Stimulated activated CD4-positive, alpha-beta T cell treated with anti-CD3 and anti-CD28 coated beads, TNF-alpha, amount 100 ng/mL, for 24 hours (primary cell): ENCODE measurements around the gene GPS2.

ENCODE experiments used
- DNase-seq, 3 experiments: peaks; one replicate each; pipeline ENCODE4 v3.0.0-alpha.2; 2020; ENCODE audit warnings: low read depth in 3 of 3

GPS2 gene, protein sequence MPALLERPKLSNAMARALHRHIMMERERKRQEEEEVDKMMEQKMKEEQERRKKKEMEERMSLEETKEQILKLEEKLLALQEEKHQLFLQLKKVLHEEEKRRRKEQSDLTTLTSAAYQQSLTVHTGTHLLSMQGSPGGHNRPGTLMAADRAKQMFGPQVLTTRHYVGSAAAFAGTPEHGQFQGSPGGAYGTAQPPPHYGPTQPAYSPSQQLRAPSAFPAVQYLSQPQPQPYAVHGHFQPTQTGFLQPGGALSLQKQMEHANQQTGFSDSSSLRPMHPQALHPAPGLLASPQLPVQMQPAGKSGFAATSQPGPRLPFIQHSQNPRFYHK

DNA sequence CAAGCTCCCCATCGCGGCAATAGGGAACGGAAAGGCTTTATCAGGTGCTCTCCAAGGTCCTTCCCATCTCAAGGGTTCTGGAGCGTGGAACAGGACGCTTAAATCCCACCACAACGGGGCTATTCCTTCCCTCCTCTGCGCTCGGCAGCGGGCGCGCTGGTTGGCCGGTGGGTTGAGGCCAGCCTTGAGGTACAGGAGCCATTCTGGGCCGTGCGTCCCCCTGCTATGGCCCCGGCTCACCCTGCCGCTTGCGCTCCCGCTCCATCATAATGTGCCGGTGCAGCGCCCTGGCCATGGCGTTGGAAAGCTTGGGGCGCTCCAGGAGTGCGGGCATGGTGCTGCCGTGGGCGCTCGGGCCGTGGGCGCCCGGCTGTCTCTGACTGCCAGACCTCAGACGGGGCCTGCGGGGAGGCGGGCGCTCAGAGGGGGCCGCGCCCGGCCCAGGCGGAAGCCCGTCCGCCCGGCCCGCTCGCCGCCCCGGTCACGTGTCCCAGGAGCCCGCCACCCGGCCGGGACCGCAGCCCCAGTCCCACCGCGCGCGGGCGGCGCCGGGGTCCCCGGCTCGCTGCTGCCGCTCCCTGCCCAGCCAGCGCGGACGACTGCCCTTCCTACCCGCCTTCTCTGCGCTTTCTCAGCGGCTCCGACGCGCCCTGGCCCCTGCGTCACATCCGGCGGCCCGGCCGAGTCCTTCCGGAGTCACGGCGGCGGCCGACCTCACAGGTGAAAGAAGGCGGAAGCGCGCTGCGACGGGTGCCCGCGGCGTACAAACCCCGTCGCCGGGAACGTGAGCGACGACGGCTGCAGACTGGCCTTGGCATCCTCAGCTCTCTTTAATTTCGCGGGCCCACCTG lies at the start of gene GPS2:
TSS of gene GPS2 (minus strand) at position 642 of the 851 bp plus-strand sequence. CDS start at position 334, 308 bp downstream.
- DNase-seq, result peak; percentile 85 to 93 (median 91)

DNA sequence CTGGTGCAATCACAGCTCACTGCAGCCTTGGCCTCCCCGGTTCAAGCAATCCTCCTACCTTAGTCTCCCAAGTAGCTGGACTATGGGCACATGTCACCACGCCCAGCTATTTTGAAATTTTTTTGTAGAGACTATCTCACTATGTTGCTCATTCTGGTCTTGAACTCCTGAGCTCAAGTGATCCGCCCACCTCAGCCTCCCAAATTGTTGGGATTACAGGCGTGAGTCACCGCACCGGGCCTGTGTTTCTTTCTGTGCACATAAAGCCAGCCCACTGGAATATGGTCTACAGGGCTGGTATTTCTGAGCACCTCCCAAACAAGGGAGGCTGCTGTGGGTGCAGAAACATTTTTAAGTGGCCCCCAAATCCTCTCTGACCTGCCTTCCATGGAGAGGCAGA lies 48.2 kb upstream of the GPS2 start:
- DNase-seq, result no peak

DNA sequence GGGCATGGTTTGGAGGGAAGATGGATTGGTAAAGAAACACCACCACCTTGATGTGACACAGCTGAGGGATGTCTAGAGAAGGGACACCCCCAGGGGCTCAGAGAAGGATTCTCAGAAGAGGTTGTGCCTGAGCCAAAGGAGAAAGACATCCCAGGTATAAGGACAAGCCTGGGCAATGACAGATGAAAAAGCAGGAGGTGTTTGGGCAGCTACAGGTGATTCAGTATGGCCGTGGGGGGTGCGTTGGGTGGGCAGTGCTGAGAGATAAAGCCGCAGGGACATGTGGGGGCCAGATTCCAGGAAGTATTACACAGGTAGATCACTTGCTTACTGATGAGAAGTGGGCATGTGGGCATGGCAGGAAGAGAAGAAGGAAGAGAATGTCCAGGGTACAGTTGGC lies 46.7 kb upstream of the GPS2 start:
- no peak for DNase-seq

DNA sequence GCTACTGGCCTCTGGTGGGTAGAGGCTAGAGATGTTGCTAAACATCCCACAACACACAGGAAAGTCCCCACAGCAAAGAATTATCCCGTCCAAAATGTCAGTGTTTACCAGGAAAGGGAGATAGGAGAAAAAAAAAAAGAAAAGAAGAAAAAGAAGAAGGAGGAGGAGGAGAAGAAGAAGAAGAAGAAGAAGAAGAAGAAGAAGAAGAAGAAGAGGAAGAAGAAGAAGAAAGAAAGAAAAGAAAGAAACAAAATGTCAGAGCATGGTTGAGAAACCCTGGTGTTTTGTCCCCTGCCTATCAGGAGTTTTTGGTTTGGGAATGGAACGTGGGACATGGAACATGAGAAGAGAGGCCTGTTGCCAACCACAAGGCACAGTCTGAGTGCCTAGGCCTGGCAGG lies 42.2 kb upstream of the GPS2 start:
- no peak for DNase-seq

DNA sequence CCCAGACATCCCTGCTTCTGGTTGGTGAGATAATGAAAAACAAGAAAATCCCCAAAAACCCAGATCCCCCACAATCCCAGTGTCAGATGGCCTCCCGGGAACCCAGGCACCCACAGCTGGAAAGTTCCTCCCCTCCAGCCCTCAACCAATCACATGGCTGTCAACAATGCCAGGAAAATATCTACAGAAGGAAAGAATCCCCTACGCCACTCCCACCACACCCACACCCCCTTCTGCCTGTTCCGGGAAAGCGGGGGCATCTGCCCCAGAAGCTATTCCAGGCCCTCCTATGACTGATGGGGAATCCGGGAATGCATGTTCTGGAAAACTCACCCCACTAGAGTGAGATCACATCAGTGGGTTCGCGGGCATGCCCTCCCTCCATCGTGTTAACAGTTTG lies 41.6 kb upstream of the GPS2 start:
- no peak for DNase-seq

DNA sequence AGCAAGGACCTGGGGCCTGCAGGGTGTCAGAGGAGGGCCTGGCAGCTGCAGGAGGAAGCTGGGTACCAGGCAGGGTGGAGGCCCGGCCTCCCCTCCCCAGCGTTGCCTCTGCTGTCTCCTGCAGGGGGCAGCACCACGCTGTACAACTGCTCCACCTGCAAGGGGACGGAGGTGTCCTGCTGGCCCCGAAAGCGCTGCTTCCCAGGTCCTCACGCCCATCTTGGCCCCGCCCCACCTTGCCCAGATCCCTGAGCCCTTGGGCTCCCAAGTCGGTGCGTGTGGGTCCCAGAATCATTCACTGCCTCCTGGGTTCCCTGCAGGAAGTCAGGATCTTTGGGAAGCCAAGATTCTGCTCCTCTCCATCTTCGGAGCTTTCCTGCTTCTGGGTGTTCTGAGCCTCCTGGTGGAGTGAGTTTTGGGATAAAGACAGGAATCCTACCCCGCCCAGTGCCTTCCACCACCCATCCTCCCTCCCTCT lies 41.0 kb upstream of the GPS2 start:
- DNase-seq, result peak; percentile 72 to 87 (median 74)

DNA sequence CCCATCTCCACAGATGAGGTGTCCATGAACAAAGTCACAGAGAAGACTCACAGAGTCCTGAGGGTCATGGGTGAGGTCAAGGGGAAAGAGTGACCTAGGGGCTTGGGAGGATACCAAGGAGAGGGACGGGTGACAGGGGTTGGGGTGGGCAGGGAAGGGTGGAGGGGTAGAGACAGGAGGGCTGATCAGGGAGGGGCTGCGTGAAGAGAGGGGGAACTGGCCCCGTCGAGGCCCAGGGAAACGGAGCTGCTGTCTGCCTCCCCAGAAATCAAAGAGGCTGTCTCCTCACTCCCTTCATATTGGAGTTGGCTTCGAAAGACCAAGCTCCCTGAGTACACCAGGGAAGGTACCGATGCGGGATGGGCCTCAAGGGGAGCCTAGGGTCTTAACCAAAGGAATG lies 40.4 kb upstream of the GPS2 start:
- no peak for DNase-seq

DNA sequence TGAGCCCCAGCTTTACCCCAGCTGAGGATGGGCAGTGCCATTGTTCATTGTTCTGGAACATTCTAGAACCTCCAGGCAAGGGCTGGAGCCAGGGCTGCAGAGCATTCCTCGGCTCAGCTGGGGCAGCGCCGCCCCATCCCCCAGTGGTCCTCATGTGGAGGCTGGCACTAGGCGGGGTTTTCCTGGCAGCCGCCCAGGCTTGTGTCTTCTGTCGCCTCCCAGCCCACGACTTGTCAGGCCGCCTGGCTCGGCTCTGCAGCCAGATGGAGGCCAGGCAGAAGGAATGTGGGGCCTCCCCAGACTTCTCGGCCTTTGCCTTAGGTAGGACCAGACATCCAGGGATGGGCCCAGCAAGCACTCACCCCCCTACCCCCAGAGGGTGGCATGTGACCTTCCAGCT lies 39.9 kb upstream of the GPS2 start, which contains the start of gene TMEM95:
TSS of gene TMEM95 (plus strand) at position 104 of the 400 bp plus-strand sequence. CDS start at position 153, 49 bp downstream.
- DNase-seq, result no peak

DNA sequence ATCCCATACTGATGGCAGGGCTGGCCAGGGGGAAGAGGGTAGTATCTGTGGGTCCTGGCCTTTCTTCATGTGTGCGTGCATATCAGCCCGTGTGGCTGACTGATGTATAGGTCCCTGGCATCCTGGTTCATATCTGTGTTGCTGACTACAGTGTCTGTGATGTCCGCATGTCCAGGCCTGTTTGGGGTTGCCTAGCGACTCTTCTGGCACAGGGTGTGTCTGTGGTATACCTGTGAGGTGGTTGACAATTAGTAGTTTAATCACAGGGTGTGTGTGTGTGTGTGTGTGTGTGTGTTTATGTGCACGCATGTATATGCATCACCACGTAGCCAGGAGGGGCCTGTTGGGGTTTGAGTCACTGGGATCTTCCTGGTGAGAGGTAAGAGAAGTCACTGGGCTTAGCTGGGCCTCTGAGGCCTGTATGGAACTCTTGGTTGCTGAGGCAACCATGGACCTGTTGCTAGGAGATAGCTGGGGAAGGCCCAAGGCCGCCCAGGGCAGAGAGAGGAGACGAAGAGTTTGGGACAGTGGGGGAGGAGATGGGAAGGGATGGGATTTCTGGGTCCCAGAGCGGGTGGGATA lies 39.2 kb upstream of the GPS2 start:
- DNase-seq, result no peak

DNA sequence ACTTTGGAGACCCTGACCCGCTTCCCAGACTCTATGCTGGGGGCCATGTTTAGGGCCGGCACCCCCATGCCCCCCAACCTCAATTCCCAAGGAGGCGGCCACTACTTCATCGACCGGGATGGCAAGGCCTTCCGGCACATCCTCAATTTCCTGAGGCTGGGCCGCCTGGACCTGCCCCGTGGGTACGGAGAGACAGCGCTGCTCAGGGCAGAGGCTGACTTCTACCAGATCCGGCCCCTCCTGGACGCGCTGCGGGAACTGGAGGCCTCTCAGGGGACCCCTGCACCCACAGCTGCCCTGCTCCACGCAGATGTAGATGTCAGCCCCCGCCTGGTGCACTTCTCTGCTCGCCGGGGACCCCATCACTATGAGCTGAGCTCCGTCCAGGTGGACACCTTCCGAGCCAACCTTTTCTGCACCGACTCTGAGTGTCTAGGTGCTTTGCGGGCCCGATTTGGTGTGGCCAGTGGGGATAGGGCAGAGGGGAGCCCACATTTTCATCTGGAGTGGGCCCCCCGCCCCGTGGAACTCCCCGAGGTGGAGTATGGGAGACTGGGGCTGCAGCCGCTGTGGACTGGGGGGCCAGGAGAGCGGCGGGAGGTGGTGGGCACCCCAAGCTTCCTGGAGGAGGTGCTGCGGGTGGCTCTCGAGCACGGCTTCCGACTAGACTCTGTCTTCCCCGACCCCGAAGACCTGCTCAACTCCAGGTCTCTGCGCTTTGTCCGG lies 37.9 kb upstream of the GPS2 start:
- no peak for DNase-seq

DNA sequence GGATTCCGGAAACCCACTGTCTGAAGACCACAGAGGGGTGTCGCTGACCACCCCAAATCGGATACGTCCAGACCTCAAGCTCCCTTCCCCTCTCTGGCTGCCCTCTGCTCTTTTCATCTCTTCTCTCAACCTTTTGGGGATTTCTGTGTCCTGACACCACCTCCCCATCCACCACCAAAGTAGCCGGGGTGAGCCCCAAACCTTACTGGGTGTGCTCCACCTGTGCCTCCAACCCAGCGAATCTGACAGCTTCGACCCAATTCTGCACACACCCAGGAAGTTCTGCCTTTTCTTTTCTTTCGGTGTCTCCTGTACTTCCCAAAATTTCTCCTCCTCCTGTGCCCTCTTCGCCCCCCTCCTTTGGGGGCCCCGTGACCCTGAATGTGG lies 37.3 kb upstream of the GPS2 start:
- no peak for DNase-seq

DNA sequence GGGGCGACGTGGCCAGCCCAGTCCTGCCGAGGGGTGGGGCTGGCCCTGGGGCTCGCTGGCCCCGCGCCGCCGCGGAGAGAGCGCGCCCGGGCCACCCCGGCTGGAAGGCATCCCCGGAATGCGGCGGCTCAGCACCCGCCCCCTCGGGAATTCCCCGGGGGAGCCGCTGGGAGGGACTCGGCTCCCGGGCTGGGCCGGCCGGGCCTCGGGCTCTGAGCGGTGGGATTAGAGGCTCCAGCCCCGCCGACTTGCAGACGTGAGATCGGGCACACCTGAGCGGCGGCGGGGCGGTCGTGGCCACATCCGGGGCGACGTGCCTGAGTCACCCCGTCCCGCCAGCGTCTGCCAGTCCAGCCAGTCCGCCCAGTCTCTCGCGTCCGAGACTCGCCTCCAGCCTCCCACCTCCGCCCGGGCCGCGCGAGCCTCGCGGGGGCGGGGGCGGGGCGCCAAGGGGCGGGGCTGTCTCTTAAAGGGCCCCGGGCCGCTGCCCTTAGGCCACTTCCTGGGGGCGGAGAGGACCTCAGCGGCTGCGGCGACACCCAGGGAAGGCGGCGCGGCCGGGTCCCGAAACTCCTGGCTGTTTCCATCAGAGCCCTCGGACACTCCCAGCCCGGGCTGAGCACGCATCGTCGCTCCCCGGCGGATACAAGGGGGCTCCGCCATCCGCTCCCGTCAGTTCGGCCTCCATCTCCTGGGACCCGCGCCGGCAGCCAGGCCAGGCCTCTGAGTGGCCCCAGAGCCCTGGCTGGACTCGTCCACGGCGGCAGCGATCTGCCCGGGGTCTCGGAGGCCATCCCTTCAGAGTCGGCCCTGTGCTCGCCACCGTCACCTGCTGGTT lies 36.7 kb upstream of the GPS2 start, which contains the start of gene KCTD11:
TSS of gene KCTD11 (plus strand) at position 498 of the 838 bp plus-strand sequence.
- DNase-seq, result peak in 2 of 3 experiments; percentile 39 to 82

DNA sequence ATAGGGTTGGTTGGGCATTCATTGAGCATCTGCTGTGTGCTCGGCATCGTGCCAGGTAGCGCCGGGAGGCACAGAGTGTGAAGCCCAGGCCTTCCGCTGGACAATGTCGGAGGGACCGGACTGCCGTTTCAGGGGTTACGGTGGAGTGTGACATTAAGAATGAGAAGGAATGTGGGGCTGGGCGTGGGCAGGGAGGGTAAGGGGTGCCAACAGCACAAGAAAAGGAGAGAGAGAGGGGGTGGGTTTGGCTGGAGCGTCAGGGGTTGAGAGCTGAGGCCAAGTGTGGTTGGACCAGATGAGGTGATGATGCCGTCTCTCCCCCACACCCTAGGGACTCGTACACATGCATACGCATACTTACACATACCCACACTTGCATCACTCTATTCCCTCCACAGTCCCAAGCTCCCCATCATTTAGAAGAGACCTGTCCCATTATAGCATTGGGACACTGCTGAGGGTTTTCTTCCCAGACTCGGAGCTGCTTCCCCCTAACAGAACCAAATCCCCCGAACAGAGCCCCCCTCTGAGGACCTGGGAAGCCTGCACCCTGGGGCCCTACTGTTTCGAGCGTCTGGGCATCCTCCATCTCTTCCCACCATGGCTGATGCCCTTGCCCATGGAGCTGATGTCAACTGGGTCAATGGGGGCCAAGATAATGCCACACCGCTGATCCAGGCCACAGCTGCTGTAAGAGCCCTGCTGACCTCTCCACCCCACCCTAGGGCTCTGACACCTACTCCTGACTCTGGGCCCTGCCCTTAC lies 33.5 kb upstream of the GPS2 start:
- no peak for DNase-seq

DNA sequence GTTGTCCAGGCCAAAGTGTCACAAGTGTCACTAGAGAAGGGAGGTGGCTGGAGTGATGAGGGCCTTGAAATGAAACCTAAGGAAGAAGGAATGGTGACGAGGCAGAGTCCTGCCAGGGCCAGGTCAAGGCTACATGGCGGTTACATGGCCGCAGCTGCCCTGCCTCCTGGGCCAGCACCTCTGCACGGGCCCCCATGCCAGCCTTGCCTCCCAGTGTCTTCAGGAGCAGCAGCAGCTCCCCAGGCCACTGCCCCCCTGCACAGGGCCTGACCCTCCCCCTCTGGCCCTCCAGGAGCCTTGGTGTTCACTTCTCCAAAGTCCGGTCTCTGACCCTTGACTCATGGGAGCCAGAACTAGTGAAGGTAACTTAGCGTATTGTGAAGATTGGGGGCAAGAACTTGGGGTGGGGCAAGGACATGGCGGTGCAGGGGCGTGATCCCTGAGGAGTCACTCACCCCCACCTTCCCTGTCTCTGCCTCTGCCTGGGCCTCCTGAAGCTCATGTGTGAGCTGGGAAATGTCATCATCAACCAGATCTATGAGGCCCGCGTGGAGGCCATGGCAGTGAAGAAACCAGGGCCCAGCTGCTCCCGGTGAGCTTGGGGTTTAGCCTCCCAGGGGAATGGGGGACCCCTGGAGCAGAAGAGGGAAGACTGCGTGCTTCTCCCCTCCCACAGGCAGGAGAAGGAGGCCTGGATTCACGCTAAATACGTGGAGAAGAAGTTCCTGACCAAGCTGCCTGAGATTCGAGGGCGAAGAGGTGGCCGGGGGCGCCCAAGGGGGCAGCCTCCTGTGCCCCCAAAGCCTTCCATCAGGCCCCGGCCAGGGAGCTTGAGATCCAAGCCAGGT lies 32.7 kb upstream of the GPS2 start:
- no peak for DNase-seq

DNA sequence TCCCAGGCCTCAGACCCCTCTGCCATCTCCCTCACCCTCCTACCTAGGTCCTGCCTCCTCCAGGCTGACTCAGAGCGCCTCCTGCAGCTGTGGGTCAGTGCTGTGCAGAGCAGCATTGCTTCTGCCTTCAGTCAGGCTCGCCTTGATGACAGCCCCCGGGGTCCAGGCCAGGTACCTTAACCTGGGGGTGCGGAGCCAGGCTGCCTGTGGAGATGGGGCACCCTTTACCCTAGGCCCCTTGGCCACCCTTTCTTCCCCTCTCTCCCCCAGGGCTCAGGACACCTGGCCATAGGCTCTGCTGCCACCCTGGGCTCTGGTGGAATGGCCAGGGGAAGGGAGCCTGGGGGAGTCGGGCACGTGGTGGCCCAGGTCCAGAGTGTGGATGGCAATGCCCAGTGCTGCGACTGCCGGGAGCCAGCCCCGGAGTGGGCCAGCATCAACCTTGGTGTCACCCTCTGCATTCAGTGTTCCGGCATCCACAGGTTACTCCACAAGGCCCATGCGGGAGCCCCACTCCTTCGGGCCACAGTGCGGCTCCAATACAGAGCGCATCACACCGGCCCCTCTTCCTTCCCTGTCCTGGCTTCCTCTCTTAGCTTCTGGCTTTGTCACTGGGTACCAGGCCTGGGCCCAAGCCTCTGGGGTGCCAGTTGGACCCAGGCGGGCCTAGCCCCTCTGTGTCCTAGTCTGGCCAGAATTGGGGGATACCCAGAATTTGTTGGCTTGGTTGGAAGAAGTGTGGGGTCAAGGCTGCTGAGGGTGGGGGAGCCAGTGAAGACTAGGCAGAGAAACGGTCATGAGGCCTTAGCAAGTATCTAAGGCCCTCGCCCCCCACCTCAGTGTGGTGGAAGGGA lies 31.8 kb upstream of the GPS2 start:
- no peak for DNase-seq

DNA sequence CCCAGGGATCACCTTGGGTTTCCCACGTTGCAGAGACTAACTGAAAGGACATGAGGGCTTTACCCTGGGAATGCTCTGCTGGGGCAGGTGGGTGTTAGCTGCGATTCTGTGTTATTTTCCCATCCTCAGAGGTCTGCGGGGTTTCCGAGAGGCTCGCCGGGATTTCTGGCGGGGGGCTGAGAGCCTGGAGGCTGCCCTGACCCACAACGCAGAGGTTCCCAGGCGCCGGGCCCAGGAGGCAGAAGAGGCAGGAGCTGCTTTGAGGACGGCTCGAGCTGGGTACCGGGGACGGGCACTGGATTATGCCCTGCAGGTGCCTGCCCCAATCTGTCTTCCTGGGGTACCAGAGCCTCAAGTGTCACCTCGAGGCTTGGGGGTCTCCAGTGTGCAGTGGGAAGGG lies 28.1 kb upstream of the GPS2 start:
- DNase-seq, result no peak

DNA sequence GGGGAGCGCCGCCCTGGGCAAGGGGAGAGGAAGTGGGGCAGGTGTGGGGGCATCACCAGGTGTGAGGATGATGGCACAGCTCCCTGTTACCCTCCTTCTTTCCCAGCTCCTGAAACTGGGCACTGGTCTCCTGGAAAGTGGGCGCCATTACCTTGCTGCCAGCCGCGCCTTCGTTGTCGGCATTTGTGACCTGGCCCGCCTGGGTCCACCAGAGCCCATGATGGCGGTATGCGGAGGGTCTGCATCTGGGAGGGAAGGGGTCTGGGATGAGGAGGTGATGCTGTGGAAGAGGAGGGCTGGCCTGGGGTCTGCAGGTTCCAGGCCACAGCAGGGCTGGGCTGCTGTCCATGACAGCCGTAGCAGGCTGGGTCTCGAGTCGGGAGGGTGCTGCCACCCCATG lies 26.7 kb upstream of the GPS2 start:
- no peak for DNase-seq

DNA sequence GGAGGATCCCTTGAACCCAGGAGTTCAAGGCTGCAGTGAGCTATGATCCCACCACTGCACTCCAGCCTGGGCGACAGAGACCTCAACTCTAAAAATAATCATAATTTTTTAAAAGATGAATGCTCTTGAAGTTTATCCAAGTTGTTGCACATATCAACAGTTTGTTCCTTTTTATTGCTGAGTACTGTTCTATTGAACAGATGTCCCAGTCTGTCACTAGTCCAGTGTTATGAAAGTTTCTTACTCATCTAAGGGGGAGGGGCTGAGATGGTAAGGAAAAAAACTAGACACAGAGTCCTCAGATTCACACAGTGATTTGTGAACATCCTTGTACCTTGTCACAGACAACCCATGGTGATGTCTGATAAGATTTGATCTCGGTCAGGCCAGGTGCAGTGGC lies 25.0 kb upstream of the GPS2 start:
- DNase-seq, result no peak
